Midbrain (tissue), 1 donor: ENCODE data around the gene SLC39A11.
"Not testable (repeated sequence)": the region's sequence is repeated elsewhere in the genome, so short reads cannot be mapped to it uniquely, and the experiment has no call there.

Experiments used
- DNase-seq: peaks from one replicate; lab custom pipeline; 2025; lab: John Stamatoyannopoulos, UW

Gene SLC39A11

GRCh38 chr17:72786209-72786608 is 306.3 kb downstream of the SLC39A11 start:
- DNase-seq, result no peak

GRCh38 chr17:72782985-72783701 is 309.3 kb downstream of the SLC39A11 start:
- no peak for DNase-seq

- DNase-seq, result not testable (repeated sequence)
These were observed 310.1 kb downstream of the SLC39A11 start for GRCh38 chr17:72782437-72782836.

GRCh38 chr17:72778169-72779151 is 314.0 kb downstream of the SLC39A11 start:
- no peak for DNase-seq

GRCh38 chr17:72775919-72776318 is 316.6 kb downstream of the SLC39A11 start:
- no peak for DNase-seq

GRCh38 chr17:72775237-72775636 is 317.3 kb downstream of the SLC39A11 start:
- DNase-seq, result no peak

- no peak for DNase-seq
These were observed 318.3 kb downstream of the SLC39A11 start for GRCh38 chr17:72774236-72774635.

GRCh38 chr17:72773225-72773624 is 319.3 kb downstream of the SLC39A11 start:
- DNase-seq, result not testable (repeated sequence)

GRCh38 chr17:72772331-72772821 is 320.1 kb downstream of the SLC39A11 start:
- DNase-seq, result no peak

- DNase-seq, result no peak
These were observed 320.8 kb downstream of the SLC39A11 start for GRCh38 chr17:72771734-72772133.

GRCh38 chr17:72766761-72767356 is 325.6 kb downstream of the SLC39A11 start:
- DNase-seq, result no peak

- DNase-seq, result no peak
These were observed 326.9 kb downstream of the SLC39A11 start for GRCh38 chr17:72765368-72766153.

- no peak for DNase-seq
These were observed 327.9 kb downstream of the SLC39A11 start for GRCh38 chr17:72764632-72765041.

GRCh38 chr17:72763981-72764380 is 328.5 kb downstream of the SLC39A11 start:
- DNase-seq, result no peak

- not testable (repeated sequence) for DNase-seq
These were observed 330.5 kb downstream of the SLC39A11 start for GRCh38 chr17:72761893-72762575.

GRCh38 chr17:72761431-72761830 is 331.1 kb downstream of the SLC39A11 start:
- no peak for DNase-seq

GRCh38 chr17:72760368-72760767 is 332.1 kb downstream of the SLC39A11 start:
- no peak for DNase-seq

GRCh38 chr17:72759301-72759700 is 333.2 kb downstream of the SLC39A11 start:
- no peak for DNase-seq

- no peak for DNase-seq
These were observed 336.2 kb downstream of the SLC39A11 start for GRCh38 chr17:72756256-72756655.

GRCh38 chr17:72754513-72754912 is 338.0 kb downstream of the SLC39A11 start:
- no peak for DNase-seq

GRCh38 chr17:72751746-72752145 is 340.7 kb downstream of the SLC39A11 start:
- no peak for DNase-seq
